Skeletal muscle tissue (tissue), 2 donors: Measurements from ENCODE around the gene PLEKHG5. TPM values are rescaled to one million over a fixed set of nuclear protein-coding genes. Genes with fewer than 3 reads are reported as not detected.

Experiments
- small RNA-seq: library from RNA; depleted of rRNA; stranded (forward); fragments of <200 nt; gene quantifications from one replicate; pipeline ENCODE3, GENCODE V24; 2014
- total RNA-seq: library from RNA; depleted of rRNA; stranded (reverse); fragments of >200 nt; gene quantifications from one replicate; pipeline ENCODE4 v1.2.3, GENCODE V29; 2014

Gene PLEKHG5
- total RNA-seq, 1 donor from 2014 or later, result 8.4 TPM

Small RNAs within 50 kb of the gene (small RNA-seq; reads per million reads assigned to genes)
- gene MIR4252 (not detected), gene RNU6-731P (not detected)

Other genes starting within 250 kb of the PLEKHG5 start
- not detected for gene HES3, start 247.5 kb downstream of the PLEKHG5 start, total RNA-seq
- gene GPR153, start 230.6 kb downstream of the PLEKHG5 start, total RNA-seq, result 4.7 TPM
- 3.7 TPM for gene ACOT7, start 97.9 kb downstream of the PLEKHG5 start, total RNA-seq
- gene HES2, start 71.7 kb downstream of the PLEKHG5 start, total RNA-seq, result not detected
- 0.52 TPM for gene ESPN, start 66.9 kb downstream of the PLEKHG5 start, total RNA-seq
- gene TNFRSF25, start 25.5 kb downstream of the PLEKHG5 start, total RNA-seq, result 3.7 TPM
- gene NOL9, start 62.8 kb upstream of the PLEKHG5 start, total RNA-seq, result 24.0 TPM
- 5.7 TPM for gene TAS1R1, start 63.6 kb upstream of the PLEKHG5 start, total RNA-seq
- gene ZBTB48, start 88.3 kb upstream of the PLEKHG5 start, total RNA-seq, result 10.4 TPM
- 27.1 TPM for gene KLHL21, start 111.2 kb upstream of the PLEKHG5 start, total RNA-seq
- gene PHF13, start 122.1 kb upstream of the PLEKHG5 start, total RNA-seq, result 17.7 TPM
- 25.6 TPM for gene THAP3, start 133.2 kb upstream of the PLEKHG5 start, total RNA-seq
- 26.6 TPM for gene DNAJC11, start 210.1 kb upstream of the PLEKHG5 start, total RNA-seq